ENCODE data around the gene ADCK1. TPM values are rescaled to one million over a fixed set of nuclear protein-coding genes. Genes with fewer than 3 reads are reported as not detected.

Gene ADCK1
- total RNA-seq, 4 donors from 2014 or later: 7.8 to 22.3 (median 12.6) TPM

- Histone ChIP-seq H3K27ac (no peak overlapping the region), H3K27me3 (no peaks in the 10 kb centered on the region), H3K4me1 (no peaks in the 10 kb centered on the region), H3K9me3 (no peaks in the 10 kb centered on the region), H3K36me3 (no peaks in the 10 kb centered on the region), H3K4me3 (no peak overlapping the region)
- no peak for DNase-seq
- WGBS, 2 donors (ENCODE audit: low coverage in 1 of 2): 96 to 100% methylated on average over 1 of the region's 1 CpG
- intact Hi-C loops (cut with DNase I; ENCODE audit: low total_unique reads): no loop called here
- in situ Hi-C loops (cut with MboI; ENCODE audit: low pct_ligation_motif_present in 1 of 4, low pct_unique_long_range_greater_than_20kb in 1 of 4, low sequenced_read_pairs in 3 of 4): no loop called here
- TF ChIP-seq CTCF (IDR thresholded peaks at IDR 0.05) (no peak), POLR2A (IDR thresholded peaks at IDR 0.05) (no peak), POLR2AphosphoS5 (IDR thresholded peaks at IDR 0.05) (no peak), EP300 (IDR thresholded peaks at IDR 0.05; ENCODE audit: low read depth) (no peak)
Measured at GRCh38 chr14:77843651-77844050, 43.7 kb downstream of the ADCK1 start.

GRCh38 chr14:77844802-77845201, 44.9 kb downstream of the ADCK1 start:
- Histone ChIP-seq H3K4me1 (no peaks in the 10 kb centered on the region), H3K9me3 (no peaks in the 10 kb centered on the region), H3K4me3 (no peak overlapping the region), H3K27me3 (no peaks in the 10 kb centered on the region), H3K36me3 (no peaks in the 10 kb centered on the region), H3K27ac (no peak overlapping the region)
- 76 to 85% methylated on average over 2 to 4 of the region's 4 CpGs for WGBS, 2 donors (ENCODE audit: low coverage in 1 of 2)
- intact Hi-C loops (cut with DNase I; ENCODE audit: low total_unique reads): no loop called here
- TF ChIP-seq POLR2A (IDR thresholded peaks at IDR 0.05): no peak
- no peak for TF ChIP-seq CTCF (IDR thresholded peaks at IDR 0.05)
- TF ChIP-seq POLR2AphosphoS5 (IDR thresholded peaks at IDR 0.05): no peak
- TF ChIP-seq EP300 (IDR thresholded peaks at IDR 0.05; ENCODE audit: low read depth): no peak
- DNase-seq: no peak
- in situ Hi-C loops (cut with MboI; ENCODE audit: low pct_ligation_motif_present in 1 of 4, low pct_unique_long_range_greater_than_20kb in 1 of 4, low sequenced_read_pairs in 3 of 4): no loop called here

- Histone ChIP-seq H3K27ac (no peak overlapping the region), H3K27me3 (no peaks in the 10 kb centered on the region), H3K4me1 (no peaks in the 10 kb centered on the region), H3K36me3 (no peaks in the 10 kb centered on the region), H3K4me3 (no peak overlapping the region), H3K9me3 (no peaks in the 10 kb centered on the region)
- intact Hi-C loops (cut with DNase I; ENCODE audit: low total_unique reads) (no loop called here), in situ Hi-C loops (cut with MboI; ENCODE audit: low pct_ligation_motif_present in 1 of 4, low pct_unique_long_range_greater_than_20kb in 1 of 4, low sequenced_read_pairs in 3 of 4) (no loop called here)
- DNase-seq: no peak
- no peak for TF ChIP-seq POLR2AphosphoS5 (IDR thresholded peaks at IDR 0.05)
- no peak for TF ChIP-seq POLR2A (IDR thresholded peaks at IDR 0.05)
- no peak for TF ChIP-seq CTCF (IDR thresholded peaks at IDR 0.05)
- TF ChIP-seq EP300 (IDR thresholded peaks at IDR 0.05; ENCODE audit: low read depth): no peak
- WGBS, 2 donors (ENCODE audit: low coverage in 1 of 2): 80 to 91% methylated on average over 1 to 3 of the region's 3 CpGs
Measured at GRCh38 chr14:77848031-77848430, 48.1 kb downstream of the ADCK1 start.

- Histone ChIP-seq H3K4me1 (no peaks in the 10 kb centered on the region), H3K9me3 (no peaks in the 10 kb centered on the region), H3K36me3 (no peaks in the 10 kb centered on the region), H3K27me3 (no peaks in the 10 kb centered on the region), H3K27ac (no peak overlapping the region), H3K4me3 (no peak overlapping the region)
- DNase-seq: no peak
- intact Hi-C loops (cut with DNase I; ENCODE audit: low total_unique reads): no loop called here
- 81 to 100% methylated on average over 1 of the region's 1 CpG for WGBS, 2 donors (ENCODE audit: low coverage in 1 of 2)
- in situ Hi-C loops (cut with MboI; ENCODE audit: low pct_ligation_motif_present in 1 of 4, low pct_unique_long_range_greater_than_20kb in 1 of 4, low sequenced_read_pairs in 3 of 4): loop anchor here in 3 of 4 donors (25.0 kb wide), 2 partner anchors 713 to 738 kb away; no protein-coding TSS in a partner anchor
- TF ChIP-seq POLR2AphosphoS5 (IDR thresholded peaks at IDR 0.05) (no peak), EP300 (IDR thresholded peaks at IDR 0.05; ENCODE audit: low read depth) (no peak), CTCF (IDR thresholded peaks at IDR 0.05) (no peak), POLR2A (IDR thresholded peaks at IDR 0.05) (no peak)
Measured at GRCh38 chr14:77849711-77850110, 49.8 kb downstream of the ADCK1 start.

All from transverse colon (tissue), 4 donors.